DOHH2 (cell line): ENCODE results near the gene FZD8.

Experiments
- H3F3A ChIP-seq: fragments of 200-600 bp; sonication (generic), shearing (Covaris generic); 2 replicates; pipeline ENCODE4 v1.6.0; 2016; ENCODE audit warnings: antibody characterized with exemption, mild to moderate bottlenecking; ENCODE audit not compliant: control insufficient read depth, insufficient read depth
- H3K27ac ChIP-seq: fragments of 200-600 bp; sonication (generic); 2 replicates; pipeline ENCODE4 v1.5.1; 2014; ENCODE audit warnings: low read depth, mild to moderate bottlenecking, low read length, moderate library complexity
- H3K27me3 ChIP-seq: fragments of 200-600 bp; sonication (generic); 2 replicates; pipeline ENCODE4 v1.6.1; 2014; ENCODE audit warnings: mild to moderate bottlenecking, low read length, mixed read lengths; ENCODE audit not compliant: control insufficient read depth
- H3K36me3 ChIP-seq: fragments of 200-600 bp; sonication (generic); 2 replicates; pipeline ENCODE4 v1.6.1; 2014; ENCODE audit warnings: mild to moderate bottlenecking, low read length, moderate library complexity, mixed read lengths; ENCODE audit not compliant: control insufficient read depth
- H3K4me1 ChIP-seq: fragments of 200-600 bp; sonication (generic); 2 replicates; pipeline ENCODE4 v1.6.1; 2014; ENCODE audit warnings: mild to moderate bottlenecking, low read length, mixed read lengths; ENCODE audit not compliant: control insufficient read depth
- H3K4me2 ChIP-seq: fragments of 200-600 bp; sonication (generic); 2 replicates; pipeline ENCODE4 v1.6.0; 2014; ENCODE audit warnings: mild to moderate bottlenecking, low read length, moderate library complexity
- H3K4me3 ChIP-seq: fragments of 200-600 bp; sonication (generic); 2 replicates; pipeline ENCODE4 v1.5.1; 2014; ENCODE audit warnings: mild to moderate bottlenecking, low read length, mixed read lengths
- H3K79me2 ChIP-seq: fragments of 200-600 bp; sonication (generic); 2 replicates; pipeline ENCODE4 v1.6.1; 2014; ENCODE audit warnings: mild to moderate bottlenecking, low read length, mixed read lengths; ENCODE audit not compliant: control insufficient read depth
- H3K9me2 ChIP-seq: fragments of 200-600 bp; sonication (generic); replicated peaks from 2 replicates; pipeline ENCODE4 v1.6.1; 2014; ENCODE audit warnings: mild to moderate bottlenecking, low read length, mixed read lengths; ENCODE audit not compliant: control insufficient read depth
- H3K9me3 ChIP-seq: fragments of 200-600 bp; sonication (generic); 2 replicates; pipeline ENCODE4 v1.6.1; 2014; ENCODE audit warnings: antibody characterized with exemption, low read length, mixed read lengths; ENCODE audit not compliant: control insufficient read depth, insufficient read depth
- H4K20me1 ChIP-seq: fragments of 200-600 bp; sonication (generic); 2 replicates; pipeline ENCODE4 v1.6.0; 2014; ENCODE audit warnings: low read depth, mild to moderate bottlenecking, antibody characterized with exemption, low read length, moderate library complexity; ENCODE audit not compliant: control insufficient read depth, insufficient read depth
- CTCF ChIP-seq: fragments of 200-600 bp; sonication (generic); IDR thresholded peaks from one replicate; pipeline ENCODE4 v1.5.1; 2014; ENCODE audit warnings: antibody characterized with exemption, mild to moderate bottlenecking, low read depth, low read length; ENCODE audit not compliant: poor library complexity, severe bottlenecking
- EZH2phosphoT487 ChIP-seq: fragments of 200-600 bp; sonication (generic); IDR thresholded peaks from 2 replicates; pipeline ENCODE4 v1.6.1; 2017; ENCODE audit warnings: borderline replicate concordance, mild to moderate bottlenecking, antibody characterized with exemption, low read length, moderate library complexity, mixed read lengths

FZD8 gene

GRCh38 chr10:35668865-35669650, 27.0 kb upstream of the FZD8 start:
- no peaks in the 10 kb centered on the region for H3F3A ChIP-seq
- H3K9me2 ChIP-seq = no peaks in the 10 kb centered on the region
- no peaks in the 10 kb centered on the region for H4K20me1 ChIP-seq
- peaks cover 15% of the 10 kb centered on the region; the same call in 1 of the 2 replicates for H3K9me3 ChIP-seq
- no peaks in the 10 kb centered on the region for H3K79me2 ChIP-seq
- H3K4me3 ChIP-seq = no peak overlapping the region
- H3K27me3 ChIP-seq = no peaks in the 10 kb centered on the region
- H3K36me3 ChIP-seq = no peaks in the 10 kb centered on the region
- H3K27ac ChIP-seq = no peak overlapping the region
- H3K4me1 ChIP-seq = no peaks in the 10 kb centered on the region
- TF ChIP-seq CTCF (no peak), EZH2phosphoT487 (no peak)
- H3K4me2 ChIP-seq = no peak overlapping the region

GRCh38 chr10:35667971-35668370, 25.9 kb upstream of the FZD8 start:
- TF ChIP-seq EZH2phosphoT487 (no peak), CTCF (no peak)
- Histone ChIP-seq H3K9me2 (no peaks in the 10 kb centered on the region), H4K20me1 (no peaks in the 10 kb centered on the region), H3K9me3 (peaks cover 15% of the 10 kb centered on the region; the same call in 1 of the 2 replicates), H3F3A (no peaks in the 10 kb centered on the region), H3K36me3 (no peaks in the 10 kb centered on the region), H3K27me3 (no peaks in the 10 kb centered on the region), H3K4me2 (no peak overlapping the region), H3K4me3 (no peak overlapping the region), H3K27ac (no peak overlapping the region), H3K79me2 (no peaks in the 10 kb centered on the region), H3K4me1 (no peaks in the 10 kb centered on the region)

GRCh38 chr10:35667270-35667889, 25.3 kb upstream of the FZD8 start:
- Histone ChIP-seq H3F3A (no peaks in the 10 kb centered on the region), H3K9me3 (peaks cover 15% of the 10 kb centered on the region; the same call in 1 of the 2 replicates), H3K27me3 (no peaks in the 10 kb centered on the region), H3K4me2 (no peak overlapping the region), H4K20me1 (no peaks in the 10 kb centered on the region), H3K4me3 (no peak overlapping the region), H3K4me1 (no peaks in the 10 kb centered on the region), H3K79me2 (no peaks in the 10 kb centered on the region), H3K36me3 (no peaks in the 10 kb centered on the region), H3K27ac (no peak overlapping the region), H3K9me2 (no peaks in the 10 kb centered on the region)
- TF ChIP-seq CTCF (no peak), EZH2phosphoT487 (no peak)
